Endothelial cell (in vitro differentiated cells): ENCODE measurements around the gene TBX15. TPM values are rescaled to one million over a fixed set of nuclear protein-coding genes. Genes with fewer than 3 reads are reported as not detected.
"Not testable (repeated sequence)": the region's sequence is repeated elsewhere in the genome, so short reads cannot be mapped to it uniquely, and the experiment has no call there.

Experiments
- DNase-seq: peaks from one replicate; pipeline ENCODE4 v3.0.0; 2021; ENCODE audit warnings: low spot score
- H3K27ac Mint-ChIP-seq: one replicate; pipeline ENCODE4 v1.8.0; 2021; ENCODE audit warnings: mixed read lengths, inconsistent platforms; ENCODE audit not compliant: unreplicated experiment
- H3K27me3 Mint-ChIP-seq: one replicate; pipeline ENCODE4 v1.8.0; 2021; ENCODE audit warnings: mild to moderate bottlenecking, moderate library complexity, mixed read lengths, inconsistent platforms; ENCODE audit not compliant: unreplicated experiment
- H3K36me3 Mint-ChIP-seq: one replicate; pipeline ENCODE4 v1.8.0; 2021; ENCODE audit warnings: mild to moderate bottlenecking, low read depth, mixed read lengths, inconsistent platforms; ENCODE audit not compliant: unreplicated experiment
- H3K4me1 Mint-ChIP-seq: one replicate; pipeline ENCODE4 v1.8.0; 2021; ENCODE audit warnings: mild to moderate bottlenecking, mixed read lengths, inconsistent platforms; ENCODE audit not compliant: unreplicated experiment
- H3K4me3 Mint-ChIP-seq: one replicate; pipeline ENCODE4 v1.8.0; 2021; ENCODE audit warnings: mild to moderate bottlenecking, mixed read lengths, inconsistent platforms; ENCODE audit not compliant: unreplicated experiment
- H3K9me3 Mint-ChIP-seq: one replicate; pipeline ENCODE4 v1.8.0; 2021; ENCODE audit warnings: mixed read lengths, inconsistent platforms; ENCODE audit not compliant: unreplicated experiment
- CTCF ChIP-seq: fragments of 200-600 bp; sonication (generic); IDR thresholded peaks from one replicate; pipeline ENCODE4 v1.5.0; 2021; ENCODE audit warnings: antibody characterized with exemption; ENCODE audit not compliant: unreplicated experiment
- total RNA-seq: library from RNA; stranded (reverse); fragmentation: NEBNext Ultra II Directional; extraction: Animal tissue kit (Norgen Biotek cat#: 25700); gene quantifications from one replicate; pipeline ENCODE4 v1.2.1, GENCODE V29; 2021; ENCODE audit not compliant: unreplicated experiment

Gene TBX15
- total RNA-seq, 1 donor from 2014 or later, result 38.0 TPM

DNA sequence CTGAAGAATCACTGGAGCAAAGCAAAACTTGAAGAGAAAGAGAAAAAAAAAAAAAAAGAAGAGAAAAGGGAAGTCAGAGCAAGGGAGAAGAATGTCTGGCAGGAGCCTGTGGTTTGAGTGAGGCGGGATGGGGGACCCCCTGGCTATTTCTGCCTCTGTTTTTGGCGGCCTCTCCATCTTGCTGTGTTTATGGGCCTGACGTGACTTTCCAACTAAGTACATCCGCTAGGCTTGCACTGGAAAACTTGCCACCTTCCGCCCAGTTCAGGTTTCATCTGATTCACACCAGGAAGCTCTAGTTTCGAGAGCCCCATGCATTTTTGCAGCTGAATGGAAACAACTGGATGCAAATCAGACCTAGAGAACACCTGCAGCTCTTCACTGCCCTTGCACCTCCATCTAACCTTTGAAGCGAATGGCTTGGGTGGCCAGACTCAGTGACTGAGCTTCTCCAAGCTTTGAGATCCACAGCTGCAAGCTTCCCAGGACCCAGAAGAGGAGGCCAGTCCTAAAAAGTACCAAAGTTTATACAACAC, 28.0 kb downstream of the TBX15 start:
- peaks cover 15% of the 10 kb centered on the region for H3K4me1 Mint-ChIP-seq
- H3K4me3 Mint-ChIP-seq, result no peak overlapping the region
- no peak for DNase-seq
- H3K27ac Mint-ChIP-seq, result no peak overlapping the region
- no peaks in the 10 kb centered on the region for H3K9me3 Mint-ChIP-seq
- H3K36me3 Mint-ChIP-seq, result peaks cover 16% of the 10 kb centered on the region
- H3K27me3 Mint-ChIP-seq, result peaks cover 3% of the 10 kb centered on the region
- TF ChIP-seq CTCF, result no peak

DNA sequence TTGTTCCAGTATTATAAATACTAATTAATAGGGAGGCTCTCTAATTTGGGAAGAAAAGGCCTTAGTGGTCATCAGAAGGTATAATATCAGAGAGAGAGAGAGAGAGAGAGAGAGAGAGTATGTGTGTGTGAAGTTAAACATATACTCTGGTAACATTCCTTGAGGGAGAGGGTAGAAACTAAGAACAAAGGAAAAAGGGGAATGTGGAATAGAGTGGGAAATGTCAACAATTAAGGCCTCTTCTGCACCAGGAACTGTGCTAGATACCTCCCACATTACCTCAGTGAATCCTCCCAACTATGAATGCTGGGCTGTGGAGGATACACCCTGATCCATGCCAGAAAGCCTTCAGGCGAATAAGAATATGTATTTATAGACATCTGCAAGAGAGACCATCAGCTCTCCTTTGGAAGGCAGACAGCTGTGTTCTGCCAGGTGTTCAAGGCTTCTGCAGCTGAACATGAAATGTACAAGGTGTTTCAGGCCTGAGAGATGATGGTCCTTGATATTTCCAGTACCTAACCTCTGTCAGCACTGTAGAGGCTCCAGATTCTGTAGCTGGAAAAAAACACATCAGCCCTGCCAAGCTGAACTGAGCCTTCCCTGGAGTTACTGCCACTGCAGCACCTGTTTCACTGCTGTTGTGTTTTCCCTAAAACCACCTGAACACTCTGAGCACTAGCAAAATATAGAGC, 29.1 kb downstream of the TBX15 start:
- no peak for TF ChIP-seq CTCF
- DNase-seq, result no peak
- H3K27me3 Mint-ChIP-seq, result peaks cover 3% of the 10 kb centered on the region
- H3K27ac Mint-ChIP-seq, result no peak overlapping the region
- H3K36me3 Mint-ChIP-seq, result peaks cover 16% of the 10 kb centered on the region
- no peaks in the 10 kb centered on the region for H3K9me3 Mint-ChIP-seq
- peaks cover 11% of the 10 kb centered on the region for H3K4me1 Mint-ChIP-seq
- no peak overlapping the region for H3K4me3 Mint-ChIP-seq

- Mint-ChIP-seq H3K4me1 (peaks cover 11% of the 10 kb centered on the region), H3K9me3 (no peaks in the 10 kb centered on the region), H3K27me3 (peaks cover 3% of the 10 kb centered on the region), H3K27ac (no peak overlapping the region), H3K4me3 (no peak overlapping the region), H3K36me3 (peaks cover 16% of the 10 kb centered on the region)
- no peak for DNase-seq
- no peak for TF ChIP-seq CTCF
Observed at GRCh38 chr1:118958140-118958539, 30.0 kb downstream of the TBX15 start.

DNA sequence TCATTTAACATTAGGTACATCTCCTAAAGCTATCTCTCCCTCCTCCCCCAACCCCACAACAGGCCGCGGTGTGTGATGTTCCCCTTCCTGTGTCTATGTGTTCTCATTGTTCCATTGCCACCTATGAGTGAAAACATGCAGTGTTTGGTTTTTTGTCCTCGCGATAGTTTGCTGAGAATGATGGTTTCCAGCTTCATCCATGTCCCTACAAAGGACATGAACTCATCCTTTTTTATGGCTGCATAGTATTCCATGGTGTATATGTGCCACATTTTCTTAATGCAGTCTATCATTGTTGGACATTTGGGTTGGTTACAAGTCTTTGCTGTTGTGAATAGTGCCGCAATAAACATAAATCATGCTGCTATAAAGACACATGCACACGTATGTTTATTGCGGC, 30.6 kb downstream of the TBX15 start:
- not testable (repeated sequence) for H3K9me3 Mint-ChIP-seq, H3K4me3 Mint-ChIP-seq, DNase-seq, H3K27ac Mint-ChIP-seq, H3K27me3 Mint-ChIP-seq
- H3K4me1 Mint-ChIP-seq, result peaks cover 11% of the 10 kb centered on the region
- H3K36me3 Mint-ChIP-seq, result peaks cover 16% of the 10 kb centered on the region

DNA sequence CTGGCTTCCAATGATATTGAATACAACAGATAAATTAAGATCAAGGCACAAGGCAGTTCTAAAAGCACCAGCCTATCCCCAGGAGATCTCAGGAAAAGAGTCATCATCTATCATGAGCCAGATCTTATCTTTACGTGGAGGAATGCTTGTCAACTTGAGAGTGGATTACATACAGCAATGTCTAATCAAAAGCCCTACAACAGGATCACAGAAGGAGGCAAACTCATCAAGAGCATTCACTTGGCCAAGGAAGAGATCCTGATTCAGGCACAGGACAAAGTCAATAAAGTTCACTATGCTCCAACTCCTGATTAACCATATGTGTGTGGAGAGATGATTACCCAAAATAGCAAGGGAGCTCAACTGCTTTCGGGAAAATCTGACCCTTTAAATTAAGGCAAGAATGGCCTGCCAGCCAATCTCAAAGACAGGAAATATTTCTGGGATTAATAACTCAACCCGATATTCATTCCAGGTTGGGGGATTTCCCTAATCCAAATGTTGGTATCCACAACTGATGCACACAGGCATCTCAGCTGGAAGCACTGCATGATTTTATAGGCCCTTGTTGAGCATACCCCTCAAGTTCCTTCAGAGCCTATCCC, 33.7 kb downstream of the TBX15 start:
- no peaks in the 10 kb centered on the region for H3K9me3 Mint-ChIP-seq
- H3K27me3 Mint-ChIP-seq, result peaks cover 3% of the 10 kb centered on the region
- DNase-seq, result no peak
- no peak overlapping the region for H3K4me3 Mint-ChIP-seq
- no peak overlapping the region for H3K27ac Mint-ChIP-seq
- no peaks in the 10 kb centered on the region for H3K4me1 Mint-ChIP-seq
- H3K36me3 Mint-ChIP-seq, result peaks cover 17% of the 10 kb centered on the region
- TF ChIP-seq CTCF, result no peak
